Measurements from ENCODE around the gene STK25. TPM values are rescaled to one million over a fixed set of nuclear protein-coding genes. Genes with fewer than 3 reads are reported as not detected.

Gene STK25
- total and polyA plus RNA-seq, 8 donors, result 93.8 to 446 (median 144) TPM

- DNase-seq, result peak; percentile 62 to 75
- no peak overlapping the region for H3K4me3 ChIP-seq
- H3K4me1 ChIP-seq, result peaks cover 0 to 19% (median 4%) of the 10 kb centered on the region in 4 donors
- TF ChIP-seq POLR2AphosphoS5 (IDR thresholded peaks at IDR 0.05) (peak in 1 of 3 donors; percentile 4), POLR2A (IDR thresholded peaks at IDR 0.05) (no peak)
- intact Hi-C loops (cut with DNase I; ENCODE audit: low total_unique reads), result no loop called here
- no peaks in the 10 kb centered on the region for H3K9me3 ChIP-seq
- H3K27me3 ChIP-seq, result no peaks in the 10 kb centered on the region
- H3K27ac ChIP-seq, result peak overlapping the region in 1 of 5 donors; percentile 22
- WGBS, 5 donors, result 58 to 81% (median 67%) methylated on average over 25 to 29 of the region's 29 CpGs
- H3K36me3 ChIP-seq, result peaks cover 47 to 98% (median 94%) of the 10 kb centered on the region in 4 donors
These were observed 11.2 kb downstream of the STK25 start for GRCh38 chr2:241496904-241497877.

- no peak for TF ChIP-seq POLR2AphosphoS5 (IDR thresholded peaks at IDR 0.05)
- no peak for TF ChIP-seq EP300 (IDR thresholded peaks at IDR 0.05)
- TF ChIP-seq, protein P1, sequence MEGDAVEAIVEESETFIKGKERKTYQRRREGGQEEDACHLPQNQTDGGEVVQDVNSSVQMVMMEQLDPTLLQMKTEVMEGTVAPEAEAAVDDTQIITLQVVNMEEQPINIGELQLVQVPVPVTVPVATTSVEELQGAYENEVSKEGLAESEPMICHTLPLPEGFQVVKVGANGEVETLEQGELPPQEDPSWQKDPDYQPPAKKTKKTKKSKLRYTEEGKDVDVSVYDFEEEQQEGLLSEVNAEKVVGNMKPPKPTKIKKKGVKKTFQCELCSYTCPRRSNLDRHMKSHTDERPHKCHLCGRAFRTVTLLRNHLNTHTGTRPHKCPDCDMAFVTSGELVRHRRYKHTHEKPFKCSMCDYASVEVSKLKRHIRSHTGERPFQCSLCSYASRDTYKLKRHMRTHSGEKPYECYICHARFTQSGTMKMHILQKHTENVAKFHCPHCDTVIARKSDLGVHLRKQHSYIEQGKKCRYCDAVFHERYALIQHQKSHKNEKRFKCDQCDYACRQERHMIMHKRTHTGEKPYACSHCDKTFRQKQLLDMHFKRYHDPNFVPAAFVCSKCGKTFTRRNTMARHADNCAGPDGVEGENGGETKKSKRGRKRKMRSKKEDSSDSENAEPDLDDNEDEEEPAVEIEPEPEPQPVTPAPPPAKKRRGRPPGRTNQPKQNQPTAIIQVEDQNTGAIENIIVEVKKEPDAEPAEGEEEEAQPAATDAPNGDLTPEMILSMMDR (IDR thresholded peaks at IDR 0.05), result no peak
- no peak for TF ChIP-seq POLR2A (IDR thresholded peaks at IDR 0.05)
- no peaks in the 10 kb centered on the region for H3K27me3 ChIP-seq
- no peak overlapping the region for H3K27ac ChIP-seq
- no peak overlapping the region for H3K4me3 ChIP-seq
- intact Hi-C loops (cut with DNase I; ENCODE audit: low total_unique reads), result no loop called here
- H3K9me3 ChIP-seq, result no peaks in the 10 kb centered on the region
- peaks cover 0 to 19% (median 3%) of the 10 kb centered on the region in 4 donors for H3K4me1 ChIP-seq
- 88 to 90% (median 89%) methylated on average over 17 to 28 of the region's 28 CpGs for WGBS, 5 donors
- H3K36me3 ChIP-seq, result peaks cover 56 to 97% (median 94%) of the 10 kb centered on the region in 4 donors
- no peak for DNase-seq
These were observed 12.2 kb downstream of the STK25 start for GRCh38 chr2:241496003-241496707.

GRCh38 chr2:241495172-241496002 lies 13.0 kb downstream of the STK25 start:
- DNase-seq, result no peak
- Histone ChIP-seq H3K27me3 (no peaks in the 10 kb centered on the region), H3K4me3 (no peak overlapping the region), H3K27ac (no peak overlapping the region), H3K4me1 (peaks cover 0 to 14% (median 9%) of the 10 kb centered on the region in 4 donors), H3K9me3 (no peaks in the 10 kb centered on the region), H3K36me3 (peaks cover 56 to 97% (median 93%) of the 10 kb centered on the region in 4 donors)
- TF ChIP-seq, protein P1 (IDR thresholded peaks at IDR 0.05), result no peak
- TF ChIP-seq EP300 (IDR thresholded peaks at IDR 0.05) (no peak), POLR2A (IDR thresholded peaks at IDR 0.05) (no peak), POLR2AphosphoS5 (IDR thresholded peaks at IDR 0.05) (no peak)
- 83 to 85% (median 84%) methylated on average over 23 to 34 of the region's 34 CpGs for WGBS, 5 donors
- intact Hi-C loops (cut with DNase I; ENCODE audit: low total_unique reads), result no loop called here

- peaks cover 56 to 92% (median 92%) of the 10 kb centered on the region in 4 donors for H3K36me3 ChIP-seq
- no peak for TF ChIP-seq POLR2AphosphoS5 (IDR thresholded peaks at IDR 0.05)
- TF ChIP-seq EP300 (IDR thresholded peaks at IDR 0.05), result no peak
- no peak for TF ChIP-seq POLR2A (IDR thresholded peaks at IDR 0.05)
- TF ChIP-seq, protein P1 (IDR thresholded peaks at IDR 0.05), result no peak
- no peaks in the 10 kb centered on the region for H3K27me3 ChIP-seq
- no peak for DNase-seq
- no peak overlapping the region for H3K27ac ChIP-seq
- 76 to 85% (median 83%) methylated on average over 8 to 16 of the region's 16 CpGs for WGBS, 5 donors
- intact Hi-C loops (cut with DNase I; ENCODE audit: low total_unique reads), result no loop called here
- H3K9me3 ChIP-seq, result no peaks in the 10 kb centered on the region
- H3K4me1 ChIP-seq, result peaks cover 0 to 21% (median 18%) of the 10 kb centered on the region in 4 donors
- no peak overlapping the region for H3K4me3 ChIP-seq
These were observed 14.0 kb downstream of the STK25 start for GRCh38 chr2:241494311-241494908.

Data from stomach (tissue), 9 donors.